IgD-negative memory B cell (primary cell): Measurements from ENCODE around the gene KCNE1. TPM values are rescaled to one million over a fixed set of nuclear protein-coding genes. Genes with fewer than 3 reads are reported as not detected.
"Not testable (repeated sequence)": the region's sequence is repeated elsewhere in the genome, so short reads cannot be mapped to it uniquely, and the experiment has no call there.

Experiments used
- H3K27ac Mint-ChIP-seq, 3 donors: one replicate each; pipeline ENCODE4 v1.8.0; 2020 to 2022; ENCODE audit warnings: mild to moderate bottlenecking in 3 of 3, mixed read lengths in 3 of 3, moderate library complexity in 1 of 3
- H3K27me3 Mint-ChIP-seq: one replicate; pipeline ENCODE4 v1.8.0; 2021; ENCODE audit warnings: mixed read lengths
- H3K36me3 Mint-ChIP-seq: one replicate; pipeline ENCODE4 v1.8.0; 2020; ENCODE audit warnings: mild to moderate bottlenecking, mixed read lengths
- H3K4me1 Mint-ChIP-seq, 3 donors: one replicate each; pipeline ENCODE4 v1.8.0; 2020 to 2022; ENCODE audit warnings: mixed read lengths in 3 of 3, mild to moderate bottlenecking in 1 of 3
- H3K4me3 Mint-ChIP-seq, 4 donors: one replicate each; pipeline ENCODE4 v1.8.0; 2020 to 2022; ENCODE audit warnings: mild to moderate bottlenecking in 4 of 4, mixed read lengths in 4 of 4, moderate library complexity in 3 of 4
- H3K9me3 Mint-ChIP-seq, 3 donors: one replicate each; pipeline ENCODE4 v1.8.0; 2020 to 2021; ENCODE audit warnings: mixed read lengths in 3 of 3, mild to moderate bottlenecking in 1 of 3
- polyA plus RNA-seq: library from polyadenylated mRNA; unstranded; fragments of 300-500 nt; fragmentation: Illumina TruSeq; gene quantifications from one replicate; pipeline ENCODE4 v1.2.3, GENCODE V29; 2021

Gene KCNE1
- not detected for polyA plus RNA-seq

- Mint-ChIP-seq H3K27ac (no peak within 1 kb of the TSS), H3K27me3 (peaks cover 5% of the 10 kb centered on the region), H3K9me3 (no peaks in the 10 kb centered on the region), H3K36me3 (no peaks in the 10 kb centered on the region), H3K4me3 (no peak within 1 kb of the TSS), H3K4me1 (peaks cover 0 to 3% (median 0%) of the 10 kb centered on the region in 3 donors)
Measured at GRCh38 chr21:34511787-34512455, at the start of gene KCNE1. Gene KCNE1, minus strand, starts transcription at chr21:34512210. Its CDS starts 62,576 bp downstream, at chr21:34449634.

- Mint-ChIP-seq H3K36me3 (peaks cover 1% of the 10 kb centered on the region), H3K27ac (no peak overlapping the region), H3K27me3 (no peaks in the 10 kb centered on the region)
Measured at GRCh38 chr21:34561806-34562205, 49.8 kb upstream of the KCNE1 start.

DNA sequence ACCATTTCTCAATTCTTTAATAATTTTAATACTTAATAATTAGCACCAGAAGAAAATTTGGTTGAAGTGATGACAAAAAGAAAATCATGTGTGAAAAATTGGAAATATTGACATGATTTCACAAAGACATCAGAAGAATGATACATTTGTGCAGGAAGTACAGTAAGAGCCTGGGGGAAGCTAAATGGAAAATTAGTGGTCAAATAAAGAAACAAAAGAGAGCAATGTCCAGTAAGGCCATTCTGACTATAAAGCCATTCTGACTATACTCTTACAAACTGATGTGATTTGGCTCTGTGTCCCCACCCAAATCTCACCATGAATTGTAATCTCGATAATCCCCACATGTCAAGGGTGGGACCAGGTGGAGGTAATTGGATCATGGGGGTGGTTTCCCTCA lies 48.6 kb upstream of the KCNE1 start:
- Mint-ChIP-seq H3K4me1 (peaks cover 4 to 11% (median 4%) of the 10 kb centered on the region in 3 donors), H3K27ac (no peak overlapping the region), H3K9me3 (peaks cover 0 to 6% (median 2%) of the 10 kb centered on the region in 3 donors), H3K4me3 (no peak overlapping the region), H3K36me3 (no peaks in the 10 kb centered on the region), H3K27me3 (no peaks in the 10 kb centered on the region)

More at GRCh38 chr21:34561806-34562205, 49.8 kb upstream of the KCNE1 start:
- peaks cover 4 to 12% (median 4%) of the 10 kb centered on the region in 3 donors for H3K4me1 Mint-ChIP-seq
- H3K9me3 Mint-ChIP-seq = peaks cover 0 to 6% (median 2%) of the 10 kb centered on the region in 3 donors
- no peak overlapping the region for H3K4me3 Mint-ChIP-seq

DNA sequence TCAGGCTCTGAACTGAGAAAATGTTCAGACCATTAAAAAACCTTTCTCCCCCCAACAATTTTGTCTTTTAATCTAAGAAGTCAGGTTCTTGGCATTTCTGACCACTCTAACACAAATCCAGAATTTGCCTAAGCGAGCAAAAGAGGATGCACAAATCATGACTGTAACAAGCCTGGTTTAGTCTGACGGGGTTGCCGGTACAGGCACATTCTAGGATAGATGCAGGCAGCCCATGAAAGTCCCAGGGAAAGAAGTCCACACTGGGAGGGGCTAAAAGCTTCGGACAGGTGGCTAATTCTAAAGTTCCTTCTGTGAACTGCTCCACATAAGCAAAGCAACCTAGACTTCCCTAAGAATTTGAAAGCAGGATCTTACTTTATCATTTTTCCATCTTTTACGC lies 48.0 kb upstream of the KCNE1 start:
- Mint-ChIP-seq H3K36me3 (peaks cover under 1% of the 10 kb centered on the region), H3K9me3 (peaks cover 2 to 6% (median 2%) of the 10 kb centered on the region in 3 donors), H3K4me3 (no peak overlapping the region), H3K27me3 (no peaks in the 10 kb centered on the region), H3K4me1 (peaks cover 2 to 7% (median 3%) of the 10 kb centered on the region in 3 donors), H3K27ac (no peak overlapping the region)

DNA sequence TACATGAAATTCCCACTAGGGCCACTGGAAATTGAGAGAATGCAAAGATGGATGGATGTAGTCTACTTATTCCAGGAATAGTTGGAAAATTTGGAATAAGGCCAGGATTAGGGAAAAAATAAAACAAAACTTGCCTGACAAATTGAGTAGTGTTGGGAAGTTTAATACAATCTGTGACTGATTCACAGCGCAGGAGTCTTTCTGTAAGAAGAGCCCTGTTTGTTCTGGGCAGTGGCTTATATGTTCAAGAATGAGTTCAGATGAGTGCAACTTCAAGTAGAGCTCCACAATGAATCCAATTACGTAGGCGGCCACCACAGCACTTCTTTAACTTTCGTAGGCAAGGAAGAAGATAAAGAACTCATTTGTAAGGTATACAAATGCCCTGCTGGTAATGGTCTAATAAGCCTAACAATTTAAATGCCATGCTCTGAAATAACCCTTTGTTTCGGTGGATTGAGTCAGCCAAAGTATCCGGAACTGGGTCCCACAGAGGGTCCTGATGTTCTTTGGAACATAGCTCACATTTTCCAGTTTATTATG lies 47.1 kb upstream of the KCNE1 start:
- Mint-ChIP-seq H3K27ac (no peak overlapping the region), H3K4me3 (no peak overlapping the region), H3K9me3 (peaks cover 2 to 4% (median 3%) of the 10 kb centered on the region in 3 donors), H3K36me3 (peaks cover 6% of the 10 kb centered on the region), H3K27me3 (no peaks in the 10 kb centered on the region), H3K4me1 (peaks cover 0 to 2% (median 0%) of the 10 kb centered on the region in 3 donors)

- H3K4me1 Mint-ChIP-seq = no peaks in the 10 kb centered on the region
- no peaks in the 10 kb centered on the region for H3K27me3 Mint-ChIP-seq
- H3K9me3 Mint-ChIP-seq = peaks cover 0 to 2% (median 2%) of the 10 kb centered on the region in 3 donors
- no peak overlapping the region for H3K4me3 Mint-ChIP-seq
- no peak overlapping the region for H3K27ac Mint-ChIP-seq
- peaks cover 6% of the 10 kb centered on the region for H3K36me3 Mint-ChIP-seq
Measured at GRCh38 chr21:34558166-34558565, 46.2 kb upstream of the KCNE1 start.

DNA sequence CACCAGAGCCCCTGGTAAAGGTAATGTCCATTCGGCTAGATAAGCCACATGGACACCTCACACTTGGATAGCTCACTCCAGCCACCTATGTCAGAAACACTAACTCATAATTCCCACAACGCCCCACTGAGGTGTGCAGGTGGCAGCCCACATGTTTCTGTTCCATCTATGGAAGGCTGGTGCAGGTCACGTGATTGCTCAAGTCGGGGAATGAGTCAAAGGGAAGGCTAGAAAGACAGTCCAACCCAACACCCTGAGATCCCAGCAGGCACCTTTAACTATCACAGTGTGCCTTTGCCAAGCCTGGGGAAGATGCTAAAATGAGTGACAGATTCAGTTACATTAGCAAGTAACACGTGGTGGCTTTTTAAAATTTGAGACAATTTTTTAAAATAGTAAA lies 45.3 kb upstream of the KCNE1 start:
- no peaks in the 10 kb centered on the region for H3K27me3 Mint-ChIP-seq
- no peak overlapping the region for H3K4me3 Mint-ChIP-seq
- peaks cover 0 to 2% (median 2%) of the 10 kb centered on the region in 3 donors for H3K9me3 Mint-ChIP-seq
- no peak overlapping the region for H3K27ac Mint-ChIP-seq
- H3K36me3 Mint-ChIP-seq = peaks cover 6% of the 10 kb centered on the region
- H3K4me1 Mint-ChIP-seq = no peaks in the 10 kb centered on the region

- not testable (repeated sequence) for H3K9me3 Mint-ChIP-seq, H3K4me3 Mint-ChIP-seq, H3K36me3 Mint-ChIP-seq, H3K27me3 Mint-ChIP-seq, H3K4me1 Mint-ChIP-seq
- H3K27ac Mint-ChIP-seq = peak overlapping the region in 1 of 3 donors; percentile 59
Measured at GRCh38 chr21:34554670-34555069, 42.7 kb upstream of the KCNE1 start.

DNA sequence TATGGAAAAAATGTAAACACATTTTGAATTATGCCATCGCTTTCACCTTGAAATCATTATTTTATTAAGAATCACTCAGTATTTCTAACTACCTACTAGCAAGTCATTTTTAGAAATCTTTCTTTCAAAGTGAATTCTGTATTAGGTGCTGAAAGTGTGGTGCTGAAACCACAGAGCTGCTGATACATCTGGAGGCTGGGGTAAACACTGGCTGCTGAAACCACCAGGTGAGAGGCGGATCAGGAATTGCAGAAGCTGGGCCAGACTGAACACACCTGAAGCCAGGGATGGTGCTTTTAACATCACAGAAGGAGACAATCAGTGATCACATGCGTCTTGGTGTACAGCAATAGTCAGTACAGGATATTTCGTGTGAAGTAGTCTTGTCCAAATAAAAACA lies 42.2 kb upstream of the KCNE1 start:
- H3K27ac Mint-ChIP-seq = no peak overlapping the region
- H3K36me3 Mint-ChIP-seq = peaks cover 6% of the 10 kb centered on the region
- H3K4me1 Mint-ChIP-seq = no peaks in the 10 kb centered on the region
- no peak overlapping the region for H3K4me3 Mint-ChIP-seq
- H3K27me3 Mint-ChIP-seq = no peaks in the 10 kb centered on the region
- peaks cover 0 to 2% (median 2%) of the 10 kb centered on the region in 3 donors for H3K9me3 Mint-ChIP-seq

DNA sequence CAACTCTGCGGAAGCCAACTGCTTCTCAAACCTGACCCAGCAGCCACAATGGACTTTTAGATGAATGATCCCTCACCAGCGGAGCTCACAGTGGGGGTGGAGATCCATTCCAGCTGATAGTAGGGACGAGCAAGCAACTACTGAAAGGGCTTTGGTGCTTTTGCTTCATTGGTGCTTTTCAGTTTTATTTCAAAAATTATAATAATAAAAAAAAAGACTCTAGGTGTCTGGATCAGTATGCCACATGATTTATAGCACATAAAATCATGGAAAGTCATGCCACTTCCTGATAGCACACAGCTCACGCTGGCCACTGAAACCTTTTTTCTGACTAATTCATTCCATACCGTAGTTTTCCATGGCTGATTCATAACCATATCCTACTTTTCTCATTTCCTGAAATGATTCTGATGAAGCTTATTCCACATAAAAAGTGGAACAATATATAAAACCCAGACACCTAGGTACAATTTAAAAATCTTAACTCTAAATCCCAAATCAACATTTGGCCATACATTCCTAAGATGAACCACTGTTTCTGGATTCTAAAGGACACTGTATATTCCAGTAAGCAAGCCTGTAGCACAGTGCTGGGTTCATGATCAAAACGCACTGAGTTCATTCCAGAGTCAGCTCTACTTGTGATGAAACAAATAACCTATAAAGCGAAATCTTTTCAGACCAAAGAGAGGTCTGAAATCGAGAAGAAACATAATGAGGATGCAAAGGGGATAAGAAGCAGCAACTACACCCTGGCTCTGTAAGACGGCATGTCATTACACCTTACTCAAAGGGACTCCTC lies 41.3 kb upstream of the KCNE1 start:
- Mint-ChIP-seq H3K27ac (no peak overlapping the region), H3K36me3 (peaks cover 6% of the 10 kb centered on the region), H3K4me1 (no peaks in the 10 kb centered on the region), H3K9me3 (peaks cover 0 to 2% (median 2%) of the 10 kb centered on the region in 3 donors), H3K27me3 (no peaks in the 10 kb centered on the region), H3K4me3 (no peak overlapping the region)

DNA sequence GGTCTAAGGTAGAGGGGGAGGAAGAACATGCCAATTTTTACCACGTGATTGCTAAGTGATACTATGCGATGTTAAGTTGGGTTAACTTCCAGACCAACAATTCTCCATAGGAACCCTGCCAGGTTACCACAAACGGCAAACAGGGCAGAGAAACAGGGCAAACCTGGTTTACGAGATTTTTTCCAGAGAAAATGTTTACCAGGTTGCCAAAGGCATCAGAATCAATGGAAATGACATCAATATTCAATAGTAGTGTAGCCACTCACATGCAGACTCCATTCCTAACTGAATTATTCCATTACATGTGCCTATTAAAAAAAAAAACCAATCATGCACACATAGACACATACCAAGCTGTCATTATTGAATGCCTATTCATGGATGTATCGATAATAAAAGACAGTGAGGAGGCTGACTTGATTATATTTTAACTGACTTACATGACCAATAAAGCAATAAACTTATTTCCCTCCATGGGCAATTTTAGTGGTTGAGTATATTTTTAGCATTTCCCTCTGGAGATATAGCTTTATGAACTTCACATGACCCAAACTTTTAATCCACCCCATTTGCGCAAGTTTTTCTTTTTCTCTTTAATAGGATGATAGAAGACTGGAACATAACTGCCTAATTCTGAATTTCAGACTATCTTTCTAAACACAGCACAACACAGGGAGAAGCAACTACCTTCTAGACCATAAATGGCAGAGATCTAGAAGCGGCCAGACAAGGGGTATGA lies 40.5 kb upstream of the KCNE1 start:
- no peaks in the 10 kb centered on the region for H3K4me1 Mint-ChIP-seq
- H3K36me3 Mint-ChIP-seq = peaks cover 6% of the 10 kb centered on the region
- H3K27ac Mint-ChIP-seq = no peak overlapping the region
- no peaks in the 10 kb centered on the region for H3K27me3 Mint-ChIP-seq
- peaks cover 0 to 2% (median 2%) of the 10 kb centered on the region in 3 donors for H3K9me3 Mint-ChIP-seq
- no peak overlapping the region for H3K4me3 Mint-ChIP-seq

DNA sequence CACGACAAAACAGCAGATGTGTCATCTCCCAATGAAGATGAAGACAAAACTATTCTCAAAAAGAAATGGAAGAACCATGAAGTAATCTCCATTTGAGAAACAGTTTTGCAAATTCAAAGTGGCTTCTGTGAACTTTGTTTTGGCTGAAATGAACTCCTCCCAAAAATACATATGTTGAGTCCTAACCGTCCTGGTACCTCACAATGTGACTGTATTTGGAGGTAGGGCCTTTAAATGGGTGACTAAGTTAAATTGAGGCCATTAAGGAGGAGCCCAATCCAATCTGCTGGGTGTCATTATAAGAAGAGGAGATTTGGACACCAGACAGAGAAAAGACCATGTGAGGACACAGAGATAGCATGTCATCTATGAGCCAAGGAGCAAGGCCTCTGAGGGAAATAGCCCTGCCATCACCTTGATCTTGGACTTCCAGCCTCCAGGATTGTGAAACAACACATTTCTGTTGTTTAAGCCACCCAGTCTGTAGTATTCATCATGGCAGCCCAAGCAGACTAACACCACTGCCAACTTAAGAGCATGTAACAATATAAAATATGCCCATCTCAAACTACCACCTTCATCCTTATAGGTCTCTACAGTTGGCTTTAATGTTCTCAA lies 38.3 kb upstream of the KCNE1 start:
- peaks cover 0 to 2% (median 0%) of the 10 kb centered on the region in 3 donors for H3K9me3 Mint-ChIP-seq
- H3K27me3 Mint-ChIP-seq = no peaks in the 10 kb centered on the region
- H3K4me1 Mint-ChIP-seq = peaks cover 12 to 14% (median 14%) of the 10 kb centered on the region in 3 donors

GRCh38 chr21:34548781-34549376 lies 36.9 kb upstream of the KCNE1 start:
- Mint-ChIP-seq H3K4me1 (peaks cover 16 to 23% (median 21%) of the 10 kb centered on the region in 3 donors), H3K27me3 (no peaks in the 10 kb centered on the region), H3K9me3 (no peaks in the 10 kb centered on the region), H3K4me3 (no peak overlapping the region), H3K36me3 (no peaks in the 10 kb centered on the region), H3K27ac (no peak overlapping the region)

More for the DNA sequence above, 38.3 kb upstream of the KCNE1 start:
- peaks cover 6% of the 10 kb centered on the region for H3K36me3 Mint-ChIP-seq
- no peak overlapping the region for H3K4me3 Mint-ChIP-seq
- H3K27ac Mint-ChIP-seq = no peak overlapping the region

DNA sequence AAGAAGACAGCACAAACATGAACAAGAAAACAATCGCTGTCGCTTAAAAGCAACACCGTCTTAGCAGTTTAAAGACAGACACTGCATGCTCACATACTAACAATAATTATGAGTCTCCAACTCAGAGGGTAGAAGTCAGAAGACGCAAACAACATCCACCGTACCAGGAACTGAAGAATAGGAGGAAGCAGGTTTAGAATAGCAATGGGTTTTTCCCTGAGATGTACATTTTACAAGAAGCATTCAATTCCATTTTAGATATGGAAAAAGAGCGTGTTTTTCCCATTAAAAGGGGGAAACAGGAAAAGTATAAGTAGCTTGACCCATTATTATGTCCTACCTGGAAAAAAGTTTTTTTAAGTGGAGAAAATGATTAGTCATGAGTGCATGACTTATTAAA lies 34.5 kb upstream of the KCNE1 start:
- Mint-ChIP-seq H3K27ac (peak overlapping the region in 2 of 3 donors; percentile 4 to 41), H3K9me3 (peaks cover 0 to 5% (median 0%) of the 10 kb centered on the region in 3 donors), H3K27me3 (no peaks in the 10 kb centered on the region), H3K36me3 (no peaks in the 10 kb centered on the region), H3K4me1 (peaks cover 16 to 23% (median 23%) of the 10 kb centered on the region in 3 donors), H3K4me3 (peak overlapping the region in 1 of 4 donors; percentile 48)
